NCI-H82 (cell line): ENCODE results near the gene MEF2B.
"Not testable (repeated sequence)": the region's sequence is repeated elsewhere in the genome, so short reads cannot be mapped to it uniquely, and the experiment has no call there.

Source experiments
- DNase-seq: peaks from one replicate; lab custom pipeline; 2025; lab: John Stamatoyannopoulos, UW

The MEF2B gene

DNA sequence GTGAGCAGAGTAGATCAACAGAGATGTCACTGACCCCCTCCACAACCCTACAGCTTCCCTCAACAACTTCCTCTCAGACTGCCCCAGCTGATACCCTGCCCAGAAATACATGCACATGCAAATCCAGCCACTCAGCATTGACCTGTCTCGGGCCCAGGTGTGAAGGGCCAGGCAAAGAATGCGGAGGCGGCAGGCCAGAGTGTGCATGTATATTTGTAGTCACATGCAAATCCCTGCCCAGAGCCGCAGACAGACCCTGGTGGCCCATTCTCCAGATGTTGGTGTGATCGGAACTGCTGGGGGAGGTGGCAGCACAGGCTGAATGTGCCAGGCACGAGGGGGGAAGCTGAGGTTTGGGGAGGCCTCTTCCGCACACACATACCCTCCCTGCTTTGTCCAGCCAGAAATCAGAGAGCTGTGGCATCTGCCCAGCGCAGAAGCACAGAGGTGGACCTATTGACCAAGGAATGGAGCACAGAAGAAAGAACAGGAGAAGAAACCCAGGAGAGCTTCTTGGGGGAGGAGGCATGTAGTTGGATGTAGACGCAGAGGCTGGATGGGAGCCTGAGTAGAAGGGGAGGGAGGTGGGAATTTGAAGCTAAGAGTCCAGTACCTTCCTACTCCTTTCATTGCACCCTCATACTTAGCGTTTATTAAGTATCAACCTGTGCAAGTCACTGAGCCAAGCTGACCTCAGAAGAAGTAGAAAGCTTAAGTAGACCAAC, 14.4 kb downstream of the MEF2B start:
- DNase-seq: no peak

DNA sequence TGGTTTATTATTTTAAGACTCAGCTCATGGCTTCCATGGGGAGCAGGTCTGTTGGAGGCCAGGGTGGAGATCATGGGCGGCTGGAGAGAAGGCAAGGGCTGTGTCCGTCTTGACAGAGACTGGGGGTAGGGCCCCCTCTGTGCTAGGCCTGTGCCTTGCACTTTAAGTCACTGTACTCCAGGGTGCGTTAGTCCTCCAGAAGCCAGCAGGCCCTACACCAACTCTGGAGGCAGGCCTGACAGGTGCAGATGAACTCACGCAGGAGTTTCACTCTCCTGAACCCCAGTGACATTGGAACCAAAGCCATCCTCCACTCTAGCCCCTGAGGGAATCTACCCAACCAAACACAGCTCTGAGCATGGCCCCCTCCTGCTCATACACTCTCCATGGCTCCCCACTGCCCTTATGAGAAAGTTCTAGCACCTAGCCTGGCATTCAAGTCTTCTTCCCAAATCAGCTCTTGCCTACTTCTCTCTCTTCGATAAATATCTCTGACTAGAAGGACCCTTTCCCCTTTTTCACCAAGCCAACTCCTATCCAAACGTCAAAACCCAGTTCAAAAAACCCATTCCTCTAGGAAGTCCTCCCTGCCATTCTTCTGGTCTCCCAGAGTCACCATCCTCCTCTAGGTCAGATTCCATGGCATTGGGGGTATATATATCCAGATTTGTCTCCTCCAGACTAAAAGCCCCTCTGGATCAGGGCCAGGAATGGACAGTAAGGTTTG, 15.1 kb downstream of the MEF2B start:
- DNase-seq: no peak

DNA sequence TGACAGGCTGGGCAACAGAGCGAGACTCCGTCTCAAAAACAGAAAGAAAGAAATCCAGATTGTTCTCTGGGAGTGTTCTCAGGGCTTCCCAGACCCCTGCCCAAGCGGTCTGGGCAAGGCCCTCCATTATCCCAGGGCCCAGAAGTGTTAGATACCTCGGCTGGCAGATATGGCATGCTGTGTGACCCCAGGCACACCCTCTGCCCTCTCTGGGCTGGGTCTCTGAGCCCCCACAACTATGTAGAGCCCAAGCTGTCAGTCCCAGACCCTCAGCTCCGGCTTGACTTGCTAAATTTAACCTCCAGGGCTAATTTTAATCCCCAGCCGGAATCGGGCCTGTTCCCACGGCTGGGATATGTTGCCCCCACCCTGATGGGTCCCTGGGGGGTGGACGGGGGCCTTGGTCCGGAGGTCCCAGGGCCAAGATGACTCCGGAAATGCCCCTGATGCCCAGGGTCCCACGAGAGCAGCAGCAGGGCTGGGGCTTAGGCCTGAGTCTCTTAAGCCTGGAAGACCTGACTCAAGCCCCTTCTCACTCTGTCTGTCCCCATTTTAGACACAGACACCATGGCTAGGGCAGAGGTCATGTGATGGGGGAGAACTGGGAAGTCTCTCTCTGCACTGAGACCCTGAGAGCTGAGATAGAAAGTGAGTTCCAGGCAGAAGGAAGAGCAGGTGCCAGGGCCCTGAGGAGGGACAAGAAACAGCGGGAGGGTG, 17.2 kb downstream of the MEF2B start:
- DNase-seq: no peak

DNA sequence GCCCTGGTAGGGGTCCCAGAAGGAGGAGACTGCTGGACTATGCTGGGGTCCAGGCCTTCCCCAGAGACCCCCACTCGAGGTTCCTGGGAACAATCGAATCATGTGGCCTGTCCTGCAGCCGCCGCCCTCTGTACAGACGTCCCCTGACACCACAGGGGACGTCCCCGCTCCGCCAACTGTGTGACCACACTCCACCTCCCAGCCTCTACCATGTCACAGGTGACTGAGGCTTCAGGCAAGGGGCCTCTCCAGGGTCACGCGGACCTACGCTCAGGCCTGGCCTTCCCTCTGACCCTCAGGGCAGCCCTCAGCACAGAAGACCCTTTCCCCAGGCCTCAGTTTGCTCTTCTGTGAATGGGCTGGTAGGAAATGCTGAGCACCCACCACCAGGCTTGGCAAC, 18.6 kb downstream of the MEF2B start:
- DNase-seq: no peak

DNA sequence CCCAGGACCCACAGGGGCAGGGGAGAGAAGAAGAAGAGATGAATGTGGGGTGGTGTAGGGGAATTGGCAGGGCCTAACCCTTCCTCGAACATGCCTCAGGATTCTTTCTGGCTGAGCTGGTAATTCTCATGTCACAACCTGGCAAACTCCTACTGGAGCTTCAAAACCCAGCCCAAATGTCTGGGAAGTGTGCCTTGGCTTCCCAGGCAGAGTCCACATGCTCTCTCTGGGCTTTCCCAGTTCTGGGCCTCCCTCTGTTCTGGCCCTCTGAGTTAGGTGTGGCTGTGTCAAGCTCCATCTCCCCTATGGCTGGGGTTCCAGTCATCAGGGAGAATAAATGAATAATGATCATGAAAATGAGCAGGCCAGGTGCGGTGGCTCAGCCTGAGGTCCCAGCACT, 20.6 kb downstream of the MEF2B start:
- no peak for DNase-seq

DNA sequence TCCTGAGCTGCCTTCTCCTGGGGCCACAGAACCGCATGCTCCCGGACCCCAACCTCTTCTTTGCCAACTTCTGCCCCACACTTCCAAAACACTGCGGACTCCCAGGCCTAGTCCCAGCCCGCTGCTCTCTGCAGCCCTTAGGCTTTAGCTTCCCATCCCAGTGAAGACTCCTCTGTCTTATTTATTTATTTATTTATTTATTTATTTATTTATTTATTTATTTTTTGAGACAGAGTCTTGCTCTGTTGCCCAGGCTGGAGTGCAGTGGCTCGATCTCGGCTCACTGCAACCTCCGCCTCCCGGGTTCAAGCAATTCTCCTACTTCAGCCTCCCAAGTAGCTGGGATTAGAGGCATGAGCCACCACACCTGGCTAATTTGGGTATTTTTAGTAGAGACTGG, 21.6 kb downstream of the MEF2B start:
- not testable (repeated sequence) for DNase-seq

DNA sequence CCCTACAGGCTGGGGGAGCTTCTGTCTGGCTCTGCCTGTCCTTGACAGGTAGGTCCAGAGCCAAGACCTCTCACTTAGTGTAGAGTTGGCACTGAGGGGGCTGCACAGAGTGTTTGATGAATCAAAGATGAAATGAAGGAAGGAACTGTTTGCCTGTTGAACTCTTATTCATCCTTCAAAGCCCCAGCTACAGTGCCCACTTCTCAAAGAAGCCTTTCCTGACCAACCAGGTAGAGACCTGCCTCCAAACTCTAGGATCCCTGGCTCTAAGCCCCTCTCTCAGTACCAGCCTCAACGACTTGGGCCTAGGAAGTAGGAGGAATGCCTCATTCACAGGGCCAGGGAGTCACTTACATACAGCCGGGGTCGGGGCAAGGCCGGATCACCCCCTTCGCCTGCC, 22.7 kb downstream of the MEF2B start:
- no peak for DNase-seq

DNA sequence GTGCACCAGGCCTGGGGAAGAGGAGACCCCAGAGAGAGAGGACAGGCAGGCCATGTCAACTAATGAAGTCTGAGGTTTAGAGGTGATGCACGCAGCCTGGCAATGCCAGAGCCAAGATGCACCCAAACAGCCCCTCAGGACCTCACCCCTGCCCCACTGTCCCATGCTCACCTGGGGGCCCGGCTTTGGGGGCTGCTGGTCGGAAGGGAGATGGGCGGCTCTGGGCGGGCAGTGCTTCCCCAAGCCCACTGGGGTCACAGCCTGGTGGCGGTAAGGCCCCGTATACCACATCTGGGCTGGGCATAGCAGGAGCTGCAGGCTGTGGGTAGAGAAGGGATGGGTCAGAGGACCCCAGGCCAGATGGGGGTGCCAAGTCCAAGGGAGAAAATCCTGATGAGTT, 23.2 kb downstream of the MEF2B start:
- DNase-seq: no peak

DNA sequence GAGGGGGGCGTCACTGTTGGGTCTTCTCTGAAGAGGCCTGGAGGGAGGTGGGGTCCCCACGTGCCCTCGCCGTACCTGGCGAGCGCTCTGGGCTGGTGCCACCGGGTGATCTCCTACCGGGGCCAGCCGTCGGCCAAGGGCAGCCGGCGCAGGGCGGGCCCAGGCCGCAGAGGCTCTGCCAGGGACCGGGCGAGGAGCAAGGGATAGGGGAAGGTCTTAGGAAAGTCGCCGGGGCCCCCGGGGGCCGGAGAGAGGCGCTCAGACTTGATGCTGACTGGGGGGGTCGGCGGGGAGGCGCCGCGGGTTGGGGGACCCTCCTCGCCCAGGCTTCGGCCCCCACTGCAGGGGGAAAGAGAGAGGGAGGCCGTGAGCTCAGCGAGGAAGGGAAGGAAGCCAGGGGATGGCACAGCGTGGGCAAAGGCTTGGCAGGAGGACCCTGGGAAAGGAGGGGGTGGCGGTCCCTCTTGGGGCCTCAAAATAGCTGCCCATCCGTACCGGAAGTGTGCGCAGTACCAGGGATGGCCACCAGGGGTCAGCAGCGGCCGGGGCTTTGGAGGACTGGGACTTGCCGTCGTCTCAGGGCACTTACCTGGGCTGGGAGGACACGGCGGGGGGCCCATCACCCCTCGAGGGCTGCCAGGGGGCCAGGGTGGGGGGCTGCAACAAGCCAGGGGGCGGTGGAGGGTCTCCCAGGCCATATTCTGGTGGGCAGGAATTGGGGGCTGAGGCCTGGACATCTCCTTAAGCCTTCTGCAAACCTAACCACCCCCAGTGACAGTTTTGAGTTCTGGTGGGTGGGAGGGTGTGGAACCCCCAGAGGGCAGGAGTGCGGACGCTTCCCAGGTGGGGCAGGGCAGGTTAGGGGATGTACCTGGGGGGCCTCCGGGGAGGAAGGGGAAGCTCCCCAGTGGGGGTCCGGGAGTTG, 24.1 kb downstream of the MEF2B start:
- DNase-seq: peak; percentile 84

DNA sequence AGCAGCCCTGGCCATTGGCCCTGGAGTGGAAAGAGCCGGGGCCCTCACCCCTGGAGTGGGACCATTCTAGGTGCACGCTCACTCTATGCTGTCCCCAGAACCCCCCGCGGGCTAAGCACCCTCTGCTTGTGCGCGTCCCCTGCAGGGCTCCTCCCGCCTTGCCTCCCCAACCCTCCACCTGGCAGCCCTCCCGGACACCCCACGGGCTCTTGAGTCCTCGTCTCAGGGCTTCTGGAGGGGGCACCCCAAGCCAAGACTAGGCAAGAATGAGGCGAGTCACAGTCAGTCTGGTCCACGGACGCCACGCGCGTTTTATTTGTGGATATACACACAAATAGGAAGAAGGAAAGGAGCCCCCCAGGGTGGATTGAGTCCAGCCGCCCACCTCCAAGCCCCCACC, 24.8 kb downstream of the MEF2B start:
- no peak for DNase-seq

DNA sequence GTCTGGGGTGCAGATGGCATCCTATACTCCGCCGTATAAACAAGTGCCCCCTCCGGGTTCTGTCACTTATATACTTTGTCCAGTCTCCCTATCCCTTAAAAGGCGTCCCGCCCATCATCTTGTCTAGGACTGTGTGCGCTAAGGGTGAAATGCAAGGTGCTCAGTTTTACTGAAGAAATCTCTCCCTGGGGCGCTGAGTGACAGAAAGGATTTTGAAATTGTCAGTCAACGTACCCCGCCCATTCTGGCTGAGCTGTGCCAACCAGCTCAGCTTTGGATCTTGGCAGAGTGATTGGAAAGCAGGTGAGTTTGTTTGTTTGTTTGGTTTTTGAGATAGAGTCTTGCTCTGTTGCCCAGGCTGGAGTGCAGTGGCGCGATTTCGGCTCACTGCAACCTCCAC, 27.7 kb downstream of the MEF2B start:
- DNase-seq: no peak

DNA sequence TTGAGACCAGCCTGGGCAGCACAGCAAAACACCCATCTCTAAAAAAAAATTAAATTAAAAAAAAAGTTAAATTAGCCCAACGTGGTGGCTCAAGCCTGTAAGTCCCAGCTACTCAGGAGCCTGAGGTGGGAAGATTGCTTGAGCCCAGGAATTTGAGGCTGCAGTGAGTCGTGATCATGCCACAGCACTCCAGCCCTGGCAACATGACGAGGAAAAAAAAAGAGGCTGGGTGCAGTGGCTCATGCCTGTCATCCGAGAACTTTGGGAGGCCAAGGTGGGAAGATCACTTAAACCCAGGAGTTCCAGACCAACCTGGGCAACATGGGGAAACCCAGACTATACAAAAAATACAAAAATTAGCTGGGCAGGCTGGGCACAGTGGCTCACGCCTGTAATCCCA, 29.6 kb downstream of the MEF2B start:
- DNase-seq: no peak

DNA sequence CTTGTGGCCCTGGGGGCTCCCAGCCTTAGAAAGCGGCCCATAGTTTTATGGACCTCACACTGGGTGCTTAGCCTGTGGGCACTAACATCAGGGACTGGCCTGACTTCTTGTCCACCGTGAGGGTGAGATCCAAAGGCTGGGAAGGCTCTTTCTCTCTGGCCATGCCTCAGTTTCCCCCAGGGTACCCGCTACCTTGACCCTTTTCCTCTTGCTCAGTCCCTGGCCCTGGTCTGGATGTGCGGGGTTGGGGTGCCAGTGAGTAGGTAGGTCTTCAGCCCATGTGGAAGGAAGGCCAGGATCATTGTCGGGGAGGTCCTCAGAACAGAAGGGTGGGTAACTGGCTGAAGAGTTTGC, 30.2 kb downstream of the MEF2B start:
- DNase-seq: no peak

DNA sequence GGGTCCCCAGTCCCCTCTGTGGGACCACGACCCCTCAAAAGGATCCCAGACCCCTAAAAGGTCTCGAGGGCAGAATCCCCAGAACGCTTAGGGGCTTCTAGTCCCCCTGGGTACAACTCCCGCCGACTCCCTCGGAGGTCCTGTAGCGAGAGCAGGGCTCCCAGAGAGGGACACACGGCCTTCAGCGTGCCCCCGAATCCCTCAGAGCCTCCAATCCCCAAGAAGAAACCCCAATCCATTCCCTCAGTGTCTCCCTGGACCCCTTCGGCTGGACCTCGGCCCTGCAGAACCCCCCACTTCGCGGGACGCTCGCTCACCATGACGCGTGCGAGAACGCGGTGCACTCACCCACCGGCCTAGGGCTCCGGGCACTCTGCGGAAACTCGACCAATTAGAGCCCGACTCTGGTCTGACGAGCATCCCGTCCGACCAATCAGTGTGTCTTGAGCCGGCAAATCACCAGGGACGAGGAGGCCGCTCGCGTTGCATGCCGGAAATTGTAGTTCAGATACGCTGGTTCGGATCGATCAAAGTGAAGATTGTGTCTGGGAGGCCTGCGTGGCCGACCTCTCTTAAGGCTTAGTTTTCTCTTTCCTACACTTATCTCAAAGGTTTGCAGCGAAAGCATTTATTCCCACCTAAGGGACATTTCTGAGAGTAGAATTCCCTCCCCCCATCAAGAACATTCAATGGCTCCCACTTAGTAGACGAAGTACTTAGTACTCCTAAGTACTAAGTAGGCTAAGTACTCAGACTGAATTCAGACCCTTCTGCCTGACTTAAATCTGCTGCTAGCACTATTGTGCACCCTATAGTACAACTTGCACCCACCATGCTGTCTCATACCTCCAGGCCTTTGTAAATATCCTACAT, 31.7 kb downstream of the MEF2B start, which contains the start of gene TMEM161A:
Gene TMEM161A, minus strand, starts transcription at position 370 of the 873 bp plus-strand sequence. Its CDS starts 50 bp downstream, at position 320.
- DNase-seq: peak; percentile 100

DNA sequence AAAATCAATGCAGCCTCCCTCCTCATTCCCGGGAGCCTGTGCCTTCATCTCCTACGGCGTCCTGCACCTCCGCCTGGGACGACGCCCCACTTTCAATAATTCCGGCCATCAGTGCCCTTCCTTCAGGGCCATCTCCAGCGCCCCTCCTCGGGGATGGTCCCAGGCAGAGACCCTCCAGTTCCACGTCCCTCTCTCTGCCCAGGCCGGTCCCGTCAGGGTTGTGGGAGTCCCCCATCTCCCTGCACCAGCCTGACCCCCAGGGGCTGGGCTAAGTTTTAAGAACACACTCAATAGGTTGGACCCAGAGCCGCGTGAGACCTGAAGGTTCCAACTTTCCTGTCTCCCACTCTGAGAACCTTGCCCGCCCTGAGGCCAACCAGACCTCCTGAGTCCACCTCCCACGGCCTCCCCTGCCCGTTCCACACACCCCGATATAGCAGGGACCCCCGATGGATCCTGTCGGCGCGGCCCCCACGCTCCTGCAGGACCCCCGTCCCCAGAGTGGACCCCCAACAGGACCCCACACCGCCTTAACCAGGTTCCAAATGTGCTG, 32.4 kb downstream of the MEF2B start:
- DNase-seq: peak; percentile 58

DNA sequence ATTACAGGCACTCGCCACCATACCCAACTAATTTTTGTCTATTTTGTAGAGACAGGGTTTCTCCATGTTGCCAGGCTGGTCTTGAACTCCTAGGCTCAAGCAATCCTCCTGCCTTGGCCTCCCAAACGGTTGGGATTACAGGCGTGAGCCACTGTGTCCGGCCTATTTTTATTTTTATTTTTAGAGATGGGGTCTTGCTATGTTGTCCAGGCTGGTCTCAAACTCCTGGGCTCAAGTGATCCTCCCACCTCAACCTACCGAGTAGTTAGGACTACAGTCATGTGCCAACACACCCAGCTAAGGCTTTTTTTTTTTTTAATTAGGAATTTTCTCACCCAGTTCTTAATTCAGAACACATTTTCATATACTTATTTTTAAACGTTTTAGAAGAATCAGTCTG, 34.4 kb downstream of the MEF2B start:
- not testable (repeated sequence) for DNase-seq

DNA sequence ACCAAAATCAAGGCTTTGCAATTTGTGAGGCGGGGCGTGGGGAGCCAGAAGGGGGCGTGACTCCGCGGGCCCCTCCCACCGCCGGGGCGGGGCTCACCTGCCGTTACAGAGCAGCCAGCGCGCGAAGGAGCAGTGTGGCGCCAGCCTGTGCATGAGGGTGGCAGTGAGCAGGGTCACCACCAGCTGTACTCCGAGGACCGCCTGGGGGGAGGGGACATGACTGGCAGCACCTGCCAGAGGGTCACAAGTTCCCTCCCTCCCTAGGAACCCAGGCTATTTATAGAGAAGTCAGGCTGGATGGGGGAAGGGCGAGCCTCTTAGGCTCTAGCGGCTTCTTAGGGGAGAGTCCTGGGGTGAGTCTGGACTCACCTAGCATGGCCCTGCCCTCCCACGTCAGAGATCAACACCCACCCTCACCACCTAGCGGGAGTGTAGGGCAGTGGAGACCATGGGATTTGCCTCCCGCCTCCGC, 35.3 kb downstream of the MEF2B start:
- DNase-seq: peak; percentile 67

DNA sequence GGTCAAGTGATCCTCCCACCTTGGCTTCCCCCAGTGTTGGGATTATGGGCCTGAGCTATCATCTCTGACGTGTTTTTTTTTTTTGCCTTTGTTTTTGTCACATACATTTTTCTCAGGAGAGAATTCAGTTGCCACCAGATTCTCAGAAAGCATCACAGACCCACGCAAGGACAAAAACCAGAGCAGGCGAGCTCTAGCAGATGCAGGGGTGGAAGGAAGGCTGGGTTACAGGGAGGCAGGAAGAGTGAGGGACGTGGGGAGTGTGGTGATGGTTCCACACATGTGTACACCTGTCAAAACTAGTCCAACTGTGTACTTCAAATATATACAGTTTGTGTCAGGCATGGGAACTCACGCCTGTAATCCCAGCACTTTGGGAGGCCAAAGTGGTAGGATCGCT, 36.1 kb downstream of the MEF2B start:
- no peak for DNase-seq

DNA sequence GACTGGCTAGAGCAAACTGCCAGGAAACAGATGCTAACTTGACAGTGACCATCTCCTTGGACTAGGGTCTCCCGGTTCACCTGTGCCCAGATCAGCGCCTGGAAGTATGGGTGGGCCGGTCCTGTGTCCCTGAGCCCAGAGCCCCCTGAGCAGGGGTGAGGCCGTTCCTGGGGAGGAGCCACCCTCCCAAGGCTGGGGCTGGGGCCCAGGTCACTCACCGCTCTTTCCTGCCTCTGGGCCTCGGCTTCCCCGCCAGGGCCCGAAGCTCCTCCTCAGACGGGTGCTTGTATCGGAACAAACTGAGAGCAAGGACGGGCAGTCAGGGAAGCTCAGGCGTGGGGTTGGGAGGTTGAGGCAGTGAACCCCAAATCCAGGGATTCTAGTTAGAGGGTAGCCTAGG, 37.2 kb downstream of the MEF2B start:
- DNase-seq: no peak

DNA sequence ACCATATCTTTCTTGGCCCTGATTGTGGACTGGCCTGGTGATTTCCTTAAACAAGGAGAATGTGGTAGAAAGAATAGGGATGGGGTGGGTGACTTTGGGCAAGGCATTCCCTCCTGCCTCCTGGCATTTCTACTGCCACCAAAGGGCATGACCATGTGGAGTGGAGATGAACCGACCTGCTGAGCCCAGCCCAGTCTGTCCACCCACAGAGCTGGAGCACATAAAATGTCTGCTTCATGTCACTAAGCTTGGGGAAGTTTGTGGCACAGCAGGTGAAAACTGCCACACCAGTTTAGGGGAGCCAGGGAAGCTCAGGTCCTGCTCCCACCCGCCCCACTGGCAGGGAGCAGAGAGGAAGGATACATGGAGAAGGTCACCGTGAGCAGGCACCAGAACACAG, 38.1 kb downstream of the MEF2B start:
- DNase-seq: no peak

DNA sequence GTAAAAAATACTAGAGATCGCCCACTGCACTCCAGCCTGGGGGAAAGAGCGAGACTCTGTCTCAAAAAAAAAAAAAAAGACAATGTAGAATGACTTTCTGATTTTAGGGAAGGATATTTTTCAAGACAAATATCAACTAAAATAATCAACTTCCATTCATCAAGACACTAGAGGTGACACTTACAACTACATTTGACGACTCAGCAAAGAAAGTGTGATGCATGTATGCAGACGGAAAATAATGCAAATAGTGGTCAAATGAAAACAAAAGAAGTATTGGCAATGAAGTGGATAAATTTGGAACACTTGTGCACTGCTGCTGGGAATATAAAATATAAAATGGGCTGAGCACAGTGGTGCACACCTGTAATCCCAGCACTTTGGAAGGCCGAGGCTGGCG, 44.0 kb downstream of the MEF2B start:
- DNase-seq: no peak
